NCI-H1105 (cell line): Measurements from ENCODE around the gene CAMK2A.

Experiments used
- DNase-seq: peaks from one replicate; lab custom pipeline; 2025; lab: John Stamatoyannopoulos, UW

The CAMK2A gene

DNA sequence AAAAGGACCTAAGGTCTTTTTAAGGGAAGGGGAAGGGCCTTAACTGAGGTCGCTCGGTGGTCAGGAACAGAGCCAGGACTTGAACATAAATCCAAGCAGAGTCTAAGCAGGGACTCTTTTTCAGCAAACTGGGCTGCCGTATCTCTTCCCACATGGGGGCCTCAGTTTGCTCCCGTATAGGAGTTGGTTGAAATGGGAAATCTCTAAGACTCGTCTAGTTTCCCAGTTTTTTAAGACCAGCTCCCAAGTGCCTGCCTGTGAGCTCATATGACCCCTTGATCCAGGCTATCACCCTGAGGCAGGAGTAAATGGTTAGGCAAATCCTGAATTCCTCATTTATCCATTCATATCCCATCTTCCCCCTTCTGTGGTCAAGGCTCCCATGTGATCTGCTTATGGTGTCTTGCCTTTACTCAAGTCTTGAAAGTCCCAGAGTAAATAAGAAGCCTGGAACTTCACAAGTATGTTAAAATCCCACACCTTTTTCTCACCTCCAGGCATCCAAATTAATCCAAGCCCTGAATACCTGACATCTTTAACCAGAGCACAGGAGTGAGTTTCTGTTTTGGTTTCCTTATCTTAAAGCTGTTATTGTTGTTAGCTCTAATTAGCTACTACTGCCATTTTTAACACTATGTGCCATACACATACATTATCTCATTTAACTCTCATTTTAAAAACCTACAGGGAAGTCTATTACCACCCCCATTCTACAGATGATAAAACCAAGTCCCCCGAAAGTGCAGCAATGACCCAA lies 10.2 kb upstream of the CAMK2A start:
- no peak for DNase-seq

DNA sequence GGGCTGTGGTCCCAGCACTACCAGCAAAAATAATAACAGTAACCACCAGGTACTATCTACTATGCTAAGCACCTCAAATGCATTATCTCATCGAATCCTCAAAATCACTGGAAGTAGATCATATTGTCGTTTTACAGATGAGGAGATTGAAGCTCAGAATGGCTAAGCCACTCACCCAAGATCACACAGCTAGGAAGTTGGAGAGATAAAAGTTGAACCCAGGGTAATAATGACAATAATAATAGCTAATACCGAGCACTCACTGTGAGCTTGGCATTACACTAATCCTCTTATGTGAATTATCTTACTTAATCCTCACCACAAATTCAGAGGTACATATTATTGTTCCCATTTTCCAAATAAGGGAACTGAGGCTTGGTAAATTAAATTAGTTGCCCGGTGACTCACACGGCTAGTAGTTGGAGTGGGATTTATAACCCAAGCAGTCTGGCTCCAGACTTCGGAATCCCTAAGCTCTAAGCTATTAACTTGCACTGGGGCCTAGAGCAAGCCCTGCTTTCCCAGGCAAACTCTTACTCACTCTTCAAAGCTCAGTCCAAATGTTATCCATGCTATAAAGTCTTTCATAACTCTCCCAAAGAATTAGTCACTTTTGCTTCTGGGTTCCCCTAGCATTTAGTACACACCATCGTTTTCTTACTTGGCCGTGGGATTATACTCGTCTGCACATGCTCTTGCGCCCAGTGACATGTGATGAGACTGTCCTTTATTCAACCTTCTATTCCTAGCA lies 9.3 kb upstream of the CAMK2A start:
- DNase-seq: no peak

DNA sequence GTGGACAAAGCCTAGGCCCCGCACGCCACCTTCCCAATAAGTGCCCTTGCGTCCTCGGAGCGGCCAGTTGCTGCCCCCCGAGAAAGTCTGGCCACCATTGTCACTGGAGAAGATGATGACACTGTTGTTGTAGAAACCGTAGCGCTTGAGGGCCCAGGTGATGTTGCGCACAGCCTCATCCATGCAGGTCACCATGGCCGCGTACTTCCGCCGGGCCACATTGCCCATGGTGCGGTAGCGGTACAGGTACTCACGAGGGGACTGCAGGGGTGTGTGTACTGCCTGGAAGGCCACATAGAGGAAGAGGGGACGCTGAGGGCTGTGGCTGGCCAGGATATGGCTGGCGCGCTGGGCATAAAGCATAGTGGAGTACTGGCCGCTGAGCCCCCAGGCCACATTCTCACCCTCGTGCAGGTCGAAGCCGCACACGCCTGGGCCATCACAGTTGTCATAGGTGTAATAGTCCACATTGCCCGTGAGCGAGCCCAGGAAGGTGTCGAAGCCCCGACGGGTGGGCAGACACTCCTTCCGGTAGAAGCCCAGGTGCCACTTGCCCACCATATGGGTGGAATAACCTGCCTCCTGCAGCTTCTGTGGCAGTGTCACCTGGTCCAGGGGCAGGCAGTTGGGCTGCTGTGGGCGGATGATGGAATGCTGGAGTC lies 8.5 kb upstream of the CAMK2A start:
- DNase-seq: no peak

DNA sequence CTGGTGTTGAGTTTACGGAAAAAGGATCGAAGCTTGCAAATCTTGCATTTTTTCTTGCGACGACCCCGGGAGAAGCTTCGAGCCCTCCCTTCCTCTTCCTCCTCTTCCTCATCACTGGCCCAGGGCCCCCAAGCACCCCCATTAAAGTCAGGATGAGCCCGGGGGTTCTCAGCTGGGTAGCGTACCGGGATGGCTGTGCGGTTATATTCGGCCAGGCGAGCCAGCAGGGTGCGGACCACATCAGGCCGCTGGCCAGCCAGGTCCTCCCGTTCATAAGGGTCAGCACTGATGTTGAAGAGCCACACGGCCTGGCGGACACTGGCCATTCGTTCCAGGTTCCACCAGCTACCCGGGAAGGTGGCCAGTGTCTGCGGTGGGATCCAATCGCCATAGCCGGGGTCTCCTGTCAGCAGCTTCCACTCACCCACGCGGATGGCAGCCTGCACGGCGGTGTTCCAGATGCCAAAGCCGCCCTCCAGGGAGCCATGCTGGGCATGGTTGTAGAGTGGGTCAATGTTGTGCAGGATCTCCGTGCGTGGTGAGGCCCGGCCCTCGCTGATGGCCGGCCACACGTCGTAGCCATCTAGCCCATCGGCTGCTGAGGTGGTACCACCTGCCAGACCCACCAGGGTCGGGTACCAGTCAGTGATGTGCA lies 7.8 kb upstream of the CAMK2A start:
- DNase-seq: no peak

DNA sequence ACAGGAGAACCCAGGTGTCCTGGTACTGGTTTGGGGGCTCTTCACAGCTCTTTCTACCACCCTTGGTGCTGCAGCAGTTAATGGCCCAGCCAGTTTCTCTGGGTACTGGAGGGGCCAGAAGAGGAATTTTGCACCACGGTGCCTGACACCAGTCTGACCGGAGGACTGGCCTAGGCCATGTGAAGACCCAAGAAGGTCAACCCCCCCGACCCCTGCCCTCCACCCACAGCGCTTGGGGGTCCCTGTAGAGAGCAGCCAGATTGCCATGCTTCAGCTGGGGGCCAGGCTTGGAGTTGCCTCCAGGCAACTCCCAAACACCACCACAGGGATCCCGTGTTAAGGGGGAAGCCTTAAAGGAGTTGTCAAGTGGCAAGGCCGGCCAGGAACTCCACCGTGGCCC lies 6.9 kb upstream of the CAMK2A start:
- DNase-seq: no peak

DNA sequence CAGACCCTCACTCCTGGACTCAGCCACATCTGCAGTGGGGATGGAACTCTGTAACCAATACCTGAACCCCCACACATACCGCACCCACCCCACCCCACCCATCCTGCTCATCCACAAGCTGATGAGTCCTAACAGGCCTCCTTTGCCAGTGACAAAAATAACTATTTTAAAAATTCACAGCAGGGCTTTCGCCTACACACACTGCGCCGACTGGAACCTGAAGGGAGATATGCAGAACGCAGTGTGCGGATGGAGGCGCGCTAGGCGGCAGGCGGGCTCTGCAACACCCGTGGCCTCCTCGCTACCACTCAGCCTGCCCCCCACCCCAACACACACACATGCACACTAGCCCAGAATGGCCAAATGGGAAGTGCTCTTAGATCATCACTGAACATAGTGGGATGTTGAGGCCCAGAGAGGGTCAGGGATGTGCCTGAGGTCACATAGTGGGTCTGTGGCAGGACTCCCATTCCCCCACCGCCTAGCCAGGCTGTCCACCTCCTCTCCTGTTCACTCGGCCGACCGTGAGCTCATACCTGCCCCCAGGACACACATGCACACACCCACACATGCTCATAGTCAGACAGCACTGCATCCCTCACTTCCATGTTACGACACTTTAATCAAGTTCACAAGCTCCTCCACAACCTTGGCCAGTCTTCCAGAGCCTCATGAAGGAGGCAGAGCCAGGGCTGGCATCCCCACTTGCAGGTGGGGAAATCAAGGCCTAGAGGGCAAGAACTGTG lies 6.3 kb upstream of the CAMK2A start:
- DNase-seq: no peak

DNA sequence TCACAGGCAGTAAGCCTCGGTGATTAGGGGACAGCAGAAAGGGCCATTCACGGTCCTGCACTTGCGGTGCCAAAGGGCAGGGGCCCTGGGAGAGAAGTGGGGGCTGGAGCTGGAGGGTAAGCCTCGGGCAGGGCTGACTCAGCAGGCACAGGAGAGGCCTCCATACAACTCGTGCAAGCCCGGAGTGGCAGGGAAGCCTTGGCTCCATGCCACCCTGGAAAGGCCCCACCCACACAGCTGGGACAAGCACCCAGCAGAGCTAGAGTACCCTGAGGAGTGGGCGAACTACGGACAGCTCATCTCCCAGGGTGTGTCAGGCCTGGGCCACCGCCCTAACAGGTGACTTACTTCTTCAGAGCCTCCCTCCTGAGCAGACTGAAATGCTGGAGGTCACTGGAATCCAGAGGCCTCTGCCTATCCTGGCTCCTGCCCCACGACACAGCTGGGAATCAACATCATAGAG lies 5.6 kb upstream of the CAMK2A start:
- no peak for DNase-seq

DNA sequence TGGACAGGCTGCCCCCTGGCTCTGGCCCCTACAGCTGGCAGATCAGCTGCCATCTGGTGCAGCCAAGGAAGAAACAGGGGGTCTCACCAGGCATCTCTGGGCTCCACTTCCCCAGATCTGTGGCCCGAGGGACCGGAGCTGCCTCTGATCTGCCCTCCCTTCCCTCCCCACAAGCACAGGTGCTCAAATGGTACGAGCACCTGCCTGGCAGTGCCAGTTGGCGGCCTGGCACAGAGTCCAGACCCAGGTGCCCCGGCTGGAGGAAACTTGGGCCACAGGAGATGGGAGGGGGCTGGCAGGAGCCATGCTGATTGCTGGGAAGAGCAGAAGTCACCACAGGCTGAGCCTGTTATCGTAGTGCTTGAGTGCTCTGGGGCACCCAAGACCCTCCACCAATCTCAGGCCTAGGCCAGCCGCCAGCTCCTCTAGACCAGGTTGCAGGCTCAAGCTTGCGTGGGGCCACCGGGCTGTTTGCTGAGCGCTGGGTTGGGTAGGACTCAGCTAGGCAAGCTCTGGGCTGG lies 5.0 kb upstream of the CAMK2A start:
- DNase-seq: no peak

DNA sequence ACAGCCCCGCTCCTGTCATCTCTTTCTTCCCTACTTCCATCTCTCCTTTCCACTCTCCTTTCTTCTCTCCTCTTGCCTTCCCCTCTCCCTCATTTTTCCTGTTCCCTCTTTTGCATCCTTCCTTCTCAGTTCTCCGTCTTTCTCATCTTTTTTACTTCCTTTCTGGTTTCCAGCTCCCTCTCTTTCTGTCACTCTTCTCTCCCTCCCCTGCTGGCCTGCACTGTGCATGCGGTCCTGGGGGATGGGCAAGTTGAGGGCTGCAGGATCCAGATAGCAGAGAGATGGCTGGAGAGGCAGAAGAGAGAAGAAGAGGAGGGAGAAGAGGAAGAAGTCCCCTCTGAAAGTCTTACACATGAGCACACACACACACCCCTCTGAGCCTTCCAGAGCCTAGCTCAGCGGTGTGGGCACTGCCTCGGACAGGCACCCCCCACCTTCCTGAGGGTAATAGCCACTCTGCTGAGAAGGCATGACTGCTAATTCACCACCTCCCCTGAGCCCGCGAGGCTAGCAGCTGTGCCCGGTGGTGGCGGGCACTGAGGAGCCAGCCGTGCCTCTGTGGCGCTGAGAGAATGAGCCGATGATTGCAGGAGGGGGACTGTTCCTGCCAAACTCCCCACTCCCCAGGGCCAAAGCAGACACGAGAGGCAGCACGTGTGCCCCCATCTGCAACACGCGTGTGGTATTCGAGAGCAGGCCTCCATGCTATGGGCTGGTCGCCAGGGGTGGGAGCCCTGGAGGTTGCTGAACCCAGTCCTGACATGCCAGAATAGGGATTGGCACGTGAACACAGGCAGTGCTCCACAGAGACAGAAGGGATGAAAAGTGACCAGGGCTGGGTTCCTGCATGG lies 3.7 kb upstream of the CAMK2A start:
- DNase-seq: no peak

DNA sequence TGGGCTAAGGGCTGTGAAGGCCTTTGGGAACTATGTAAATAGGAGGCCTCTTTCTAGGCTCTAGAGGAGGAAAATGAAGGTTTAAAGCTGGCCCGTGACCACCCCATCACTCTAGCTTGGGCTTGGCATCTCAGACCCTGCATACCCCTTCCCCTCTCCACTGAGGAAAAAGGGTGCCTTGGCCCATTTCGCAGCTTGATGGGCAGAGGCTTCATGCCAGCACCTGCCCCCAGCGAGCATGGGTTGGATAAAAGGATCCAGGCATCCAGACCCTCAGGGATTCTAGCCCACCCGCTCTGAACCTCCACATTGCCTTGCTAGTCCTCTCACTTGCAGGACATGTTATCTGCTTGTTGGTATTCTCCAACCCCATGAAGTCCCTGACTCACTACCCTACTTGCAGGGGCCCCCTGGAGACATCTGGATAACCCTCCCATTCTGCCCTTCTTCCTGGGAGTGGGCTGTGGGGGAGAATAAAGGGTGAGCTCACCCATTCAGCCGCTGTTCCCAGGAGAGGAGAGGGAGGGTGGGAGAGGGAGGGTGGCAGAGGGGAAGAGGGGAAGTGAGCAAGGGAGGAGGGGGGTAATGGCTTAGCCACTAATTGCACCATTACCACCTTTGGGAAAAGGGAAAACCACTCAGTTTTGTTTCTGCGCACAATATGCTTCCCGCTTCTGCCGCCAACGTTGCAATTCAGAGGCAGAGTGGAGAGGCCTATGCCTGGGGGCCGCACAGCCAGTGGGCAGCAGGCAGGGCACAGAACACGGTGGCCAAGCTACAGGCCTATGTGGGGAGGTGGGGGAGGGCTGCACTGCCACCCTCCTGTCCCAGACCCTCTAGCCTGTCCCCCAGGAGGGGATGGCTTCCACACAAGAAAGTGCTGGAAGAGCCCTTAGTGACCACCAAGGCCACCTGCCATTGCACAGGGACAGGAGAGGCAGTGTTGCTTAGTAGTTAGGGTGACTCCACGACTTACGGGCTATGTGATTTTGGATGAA lies 2.1 kb upstream of the CAMK2A start:
- DNase-seq: no peak

DNA sequence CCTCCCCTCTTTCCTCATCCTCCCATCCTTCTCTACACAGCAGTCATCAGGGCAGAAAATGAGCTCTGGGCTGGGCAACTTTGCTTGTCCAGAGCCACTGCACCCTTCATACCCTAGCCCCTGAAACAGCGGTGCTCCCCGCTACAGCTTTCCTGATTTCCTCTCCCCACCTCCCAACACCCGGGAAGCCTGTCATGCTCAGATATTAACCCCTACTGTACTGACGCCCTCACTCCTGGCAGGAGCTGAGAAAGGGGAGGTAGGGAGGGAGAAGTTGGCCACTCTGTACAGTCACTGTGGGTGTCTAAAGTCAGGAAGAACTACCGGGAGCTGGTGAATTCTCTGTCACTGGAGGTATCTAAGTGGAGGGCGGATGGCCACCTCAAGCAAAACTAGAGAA lies 782 bp downstream of the CAMK2A start:
- DNase-seq: no peak

DNA sequence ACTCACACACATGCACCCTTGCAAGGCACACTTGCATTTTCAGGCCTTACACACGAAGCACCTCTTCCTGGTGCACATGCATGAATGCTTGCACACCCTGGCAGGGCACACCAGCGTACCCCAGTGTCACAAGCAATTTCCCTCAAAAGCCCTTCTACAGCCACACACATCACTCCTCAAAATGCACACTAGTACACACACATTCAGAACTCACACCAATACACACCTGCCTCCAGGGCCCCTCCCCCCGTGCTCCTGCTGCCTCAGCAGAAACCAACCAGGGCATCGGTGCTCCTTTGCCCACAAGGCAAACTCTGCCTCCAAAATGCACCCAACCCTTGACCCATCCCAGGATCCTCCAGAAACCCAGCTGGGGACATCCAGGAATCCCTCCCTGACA lies 1.2 kb downstream of the CAMK2A start:
- no peak for DNase-seq

DNA sequence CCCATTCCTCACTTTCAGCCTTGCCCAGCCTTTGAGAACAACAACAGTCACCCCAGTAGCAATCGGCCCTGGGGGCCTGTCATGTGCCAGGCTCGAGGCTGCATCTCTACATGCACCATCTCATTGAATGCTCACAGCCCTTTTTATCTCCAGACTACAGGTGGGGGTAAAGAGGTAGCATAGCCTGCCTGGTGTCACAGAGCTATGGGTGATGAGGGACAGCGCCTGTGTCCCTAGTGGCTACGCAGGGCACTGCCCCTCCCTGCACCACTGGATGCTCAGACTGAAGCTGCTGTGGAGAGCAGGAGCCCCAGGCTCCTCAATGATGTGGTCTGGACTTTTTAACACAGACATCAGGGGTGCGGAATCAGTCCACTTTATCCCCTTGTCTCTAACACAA lies 2.8 kb downstream of the CAMK2A start:
- no peak for DNase-seq

DNA sequence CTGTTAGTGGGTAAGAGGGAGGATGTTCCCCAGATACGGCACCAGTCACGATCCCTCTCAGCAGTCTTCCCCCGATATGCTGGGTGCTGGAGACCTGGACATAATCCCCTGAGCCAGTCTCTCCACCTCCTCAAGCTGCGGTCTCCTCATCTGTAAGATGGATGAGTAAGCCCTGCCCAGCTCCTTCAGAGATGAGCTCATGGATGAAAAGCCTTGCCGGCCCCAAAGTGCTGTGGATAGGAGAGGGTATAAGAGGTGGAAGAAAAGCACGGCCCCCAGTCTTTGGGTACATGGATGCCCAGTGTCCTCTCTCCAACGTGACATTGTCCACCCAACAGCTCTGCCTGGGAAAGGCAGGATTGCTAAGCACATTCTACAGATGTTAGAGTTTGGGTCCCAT lies 4.5 kb downstream of the CAMK2A start:
- no peak for DNase-seq

DNA sequence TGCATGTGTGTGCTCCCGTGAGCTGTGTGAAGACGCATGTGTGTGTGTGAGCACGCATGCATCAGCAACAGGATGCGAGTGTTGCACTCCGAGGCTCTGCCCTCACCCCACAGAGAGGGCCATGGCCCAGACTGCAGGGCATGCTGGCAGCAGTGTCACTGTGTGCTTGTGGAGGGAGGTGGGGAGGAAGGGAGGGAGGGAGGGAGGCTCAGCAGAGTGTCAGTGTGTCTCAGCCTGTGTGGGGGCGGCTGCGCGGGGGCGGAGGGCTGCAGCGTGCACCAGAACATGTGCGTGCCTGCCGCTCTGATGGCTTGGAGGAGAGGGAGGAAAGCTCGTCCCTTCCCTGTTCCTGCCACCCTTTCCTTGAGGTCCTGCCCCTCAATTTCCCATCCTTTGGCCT lies 5.3 kb downstream of the CAMK2A start:
- DNase-seq: no peak

DNA sequence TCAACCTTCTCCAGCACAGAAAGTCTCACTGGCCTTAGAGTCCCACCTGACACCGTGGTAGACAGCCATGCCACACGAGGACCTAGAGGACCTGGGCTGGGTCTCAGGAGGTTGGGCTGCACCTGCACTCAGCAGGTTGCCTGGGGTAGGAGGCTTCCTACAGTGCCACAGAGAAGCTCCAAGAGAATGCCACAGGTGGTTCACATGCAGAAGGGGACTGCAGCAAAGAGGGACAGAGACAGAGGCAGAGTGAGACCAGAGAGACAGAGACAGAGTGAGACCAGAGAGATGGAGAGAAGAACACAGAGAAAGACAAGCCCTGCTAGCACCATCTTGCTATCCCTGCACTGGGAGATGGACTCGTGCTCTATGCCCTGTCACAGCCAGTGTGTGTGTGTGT lies 5.7 kb downstream of the CAMK2A start:
- DNase-seq: no peak

DNA sequence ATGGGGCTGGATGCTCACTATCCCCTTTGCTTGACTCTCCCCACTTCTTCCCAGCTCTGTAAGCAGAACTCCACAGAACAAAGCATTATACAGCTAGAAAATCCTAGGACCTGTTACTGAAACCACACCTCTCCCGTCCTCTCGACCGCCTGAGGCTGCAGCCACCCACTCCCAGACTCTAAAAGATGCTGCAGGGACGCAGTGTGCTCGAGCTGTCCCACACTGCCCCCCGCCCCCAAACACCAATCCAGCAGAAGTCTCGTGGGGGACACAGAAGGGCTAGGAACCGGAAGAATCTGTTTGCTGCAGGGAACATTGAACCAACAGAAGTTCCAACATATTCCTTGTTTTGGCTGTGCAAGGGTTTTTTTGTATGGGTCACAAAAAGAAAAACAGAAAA lies 7.6 kb downstream of the CAMK2A start:
- no peak for DNase-seq

DNA sequence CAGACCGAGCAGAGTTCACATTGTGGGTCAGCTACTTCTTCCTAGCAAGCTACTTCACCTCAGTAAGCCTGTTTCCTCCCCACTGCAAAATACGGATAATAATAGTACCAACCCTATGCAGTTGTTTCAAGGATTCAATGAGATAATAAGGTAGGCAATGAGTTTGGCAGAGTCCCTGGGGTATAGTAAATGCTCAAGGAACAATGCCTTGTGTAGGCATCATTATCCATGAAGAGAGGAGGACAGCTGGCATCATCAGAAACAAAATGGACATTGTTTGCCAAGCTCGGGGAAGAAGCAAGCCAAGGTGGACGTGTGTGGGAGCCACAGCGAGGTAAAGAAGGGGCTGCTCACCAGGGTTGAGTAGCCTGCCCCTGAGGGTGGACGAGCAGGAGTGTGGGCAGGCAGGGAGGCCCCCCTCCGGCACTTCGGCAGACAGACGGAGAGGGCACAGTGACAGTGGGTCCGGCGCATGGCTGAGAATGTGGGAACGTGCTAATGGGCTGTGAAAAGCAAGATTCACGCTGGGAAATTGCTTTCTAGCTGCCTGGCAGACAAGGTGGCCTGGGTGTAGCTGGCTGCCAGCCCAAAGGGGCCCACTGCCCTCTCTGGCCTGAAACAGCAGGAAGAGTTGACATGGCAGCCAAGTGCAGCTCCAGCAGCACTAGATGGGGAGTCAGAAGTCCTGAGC lies 10.1 kb downstream of the CAMK2A start:
- no peak for DNase-seq

DNA sequence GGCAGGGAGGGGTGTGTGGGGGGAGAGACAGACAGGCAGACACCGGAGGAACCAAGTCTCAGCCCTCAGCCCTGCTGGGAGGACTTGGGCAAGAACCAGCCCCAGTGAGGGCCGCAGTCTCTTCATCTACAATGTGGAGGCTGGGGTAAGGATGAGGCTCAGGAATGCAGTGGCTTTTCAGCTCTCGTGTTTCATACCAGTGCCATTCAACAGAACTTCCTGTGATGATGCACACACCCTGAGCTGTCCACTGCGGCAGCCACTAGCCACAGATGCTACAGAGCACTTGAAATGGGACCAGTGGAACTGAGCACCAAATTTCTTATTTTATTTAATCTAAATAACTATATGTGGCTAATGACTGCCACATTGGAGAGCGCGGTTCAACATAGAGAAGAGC lies 10.7 kb downstream of the CAMK2A start:
- no peak for DNase-seq
